ACHN (cell line): ENCODE data around the gene PRICKLE1.
A peak's percentile ranks its signal among the peaks of the same experiment; 100 is the strongest.

Experiments used
- DNase-seq: peaks from one replicate; pipeline ENCODE4 v3.0.0-alpha.2; 2015
- in situ Hi-C: cut with HindIII; loops from 2 replicates; pipeline ENCODE4 v1.10.0; 2017; ENCODE audit warnings: low sequenced_read_pairs, low pct_ligation_motif_present, low pct_unique_long_range_greater_than_20kb

Gene PRICKLE1

GRCh38 chr12:42442888-42443287 lies 146.7 kb downstream of the PRICKLE1 start:
- in situ Hi-C loops = no loop called here
- no peak for DNase-seq

GRCh38 chr12:42442311-42442759 lies 147.2 kb downstream of the PRICKLE1 start:
- no peak for DNase-seq
- in situ Hi-C loops = no loop called here

GRCh38 chr12:42440608-42441007 lies 148.9 kb downstream of the PRICKLE1 start:
- in situ Hi-C loops = no loop called here
- DNase-seq = no peak

- in situ Hi-C loops = no loop called here
- no peak for DNase-seq
Measured at GRCh38 chr12:42432517-42433140, 156.9 kb downstream of the PRICKLE1 start.

GRCh38 chr12:42428850-42429249 lies 160.7 kb downstream of the PRICKLE1 start:
- in situ Hi-C loops = no loop called here
- DNase-seq = no peak

GRCh38 chr12:42426746-42427145 lies 162.8 kb downstream of the PRICKLE1 start:
- in situ Hi-C loops = no loop called here
- peak; percentile 81 for DNase-seq

GRCh38 chr12:42422785-42423184 lies 166.8 kb downstream of the PRICKLE1 start:
- in situ Hi-C loops = no loop called here
- no peak for DNase-seq

- in situ Hi-C loops = no loop called here
- DNase-seq = no peak
Measured at GRCh38 chr12:42421844-42422779, 167.4 kb downstream of the PRICKLE1 start.

- no peak for DNase-seq
- in situ Hi-C loops = no loop called here
Measured at GRCh38 chr12:42420395-42420794, 169.2 kb downstream of the PRICKLE1 start.

GRCh38 chr12:42410340-42410739 lies 179.2 kb downstream of the PRICKLE1 start:
- no peak for DNase-seq
- in situ Hi-C loops = no loop called here

- no peak for DNase-seq
- in situ Hi-C loops = no loop called here
Measured at GRCh38 chr12:42409471-42409870, 180.1 kb downstream of the PRICKLE1 start.

- in situ Hi-C loops = no loop called here
- DNase-seq = no peak
Measured at GRCh38 chr12:42407306-42407705, 182.2 kb downstream of the PRICKLE1 start.
